Bladder microvascular endothelial cell (primary cell): ENCODE results near the gene FES. TPM values are rescaled to one million over a fixed set of nuclear protein-coding genes. Genes with fewer than 3 reads are reported as not detected.

Experiments used
- total RNA-seq: library from RNA; depleted of rRNA; stranded (reverse); fragments of >200 nt; gene quantifications from 2 replicates; pipeline ENCODE4 v1.2.3, GENCODE V29; 2014

FES gene
- 57.5 and 97.1 TPM in 2 replicates for total RNA-seq

GRCh38 chr15:90883976-90884718, at the start of gene FES:
TSS of gene FES (plus strand) at chr15:90884504. CDS start at chr15:90885046, 542 bp downstream.

GRCh38 chr15:90868261-90868689, 16.0 kb upstream of the FES start, which contains the start of gene FURIN:
TSS of gene FURIN (plus strand) at chr15:90868588. CDS start at chr15:90875741, 7,153 bp downstream.

GRCh38 chr15:90902840-90903732, 18.8 kb downstream of the FES start, which contains the start of gene MAN2A2:
TSS of gene MAN2A2 (plus strand) at chr15:90903302. CDS start at chr15:90904208, 906 bp downstream.

GRCh38 chr15:90931828-90932659, 47.7 kb downstream of the FES start, which contains the start of gene HDDC3:
TSS of gene HDDC3 (minus strand) at chr15:90932549. CDS start at chr15:90932540, 9 bp downstream.

GRCh38 chr15:90934949-90935751, 50.8 kb downstream of the FES start, which contains the start of gene UNC45A:
TSS of gene UNC45A (plus strand) at chr15:90935285. CDS start at chr15:90935325, 40 bp downstream.

Other genes with a start within 250 kb of the FES start
- gene BLM, start 167.2 kb upstream of the FES start, total RNA-seq: 6.6 and 6.8 TPM in 2 replicates
- 41.4 and 117 TPM in 2 replicates for gene FURIN, start 15.9 kb upstream of the FES start, total RNA-seq
- gene MAN2A2, start 18.8 kb downstream of the FES start, total RNA-seq: 14.7 and 50.2 TPM in 2 replicates
- 13.3 and 14.0 TPM in 2 replicates for gene HDDC3, start 48.0 kb downstream of the FES start, total RNA-seq
- gene UNC45A, start 50.8 kb downstream of the FES start, total RNA-seq: 92.6 and 122 TPM in 2 replicates
- gene RCCD1, start 70.4 kb downstream of the FES start, total RNA-seq: 7.3 and 8.6 TPM in 2 replicates
- gene PRC1, start 110.0 kb downstream of the FES start, total RNA-seq: 119 and 178 TPM in 2 replicates
- gene VPS33B, start 138.1 kb downstream of the FES start, total RNA-seq: 7.8 and 12.9 TPM in 2 replicates
- gene SV2B, start 215.8 kb downstream of the FES start, total RNA-seq: 0.65 and 0.69 TPM in 2 replicates